Nephron progenitor cell (in vitro differentiated cells): Measurements from ENCODE around the gene TBCD.
A peak's percentile ranks its signal among the peaks of the same experiment; 100 is the strongest.

Experiments
- DNase-seq: peaks from one replicate; pipeline ENCODE4 v3.0.0; 2021
- H3K27ac Mint-ChIP-seq: 2 replicates; pipeline ENCODE4 v1.8.0; 2021; ENCODE audit warnings: mild to moderate bottlenecking, moderate library complexity, mixed read lengths
- H3K27me3 Mint-ChIP-seq: 2 replicates; pipeline ENCODE4 v1.8.0; 2021; ENCODE audit warnings: mild to moderate bottlenecking, low read depth, mixed read lengths; ENCODE audit not compliant: poor library complexity
- H3K36me3 Mint-ChIP-seq: 2 replicates; pipeline ENCODE4 v1.8.0; 2021; ENCODE audit warnings: low read depth, mixed read lengths
- H3K4me1 Mint-ChIP-seq: 2 replicates; pipeline ENCODE4 v1.8.0; 2021; ENCODE audit warnings: mixed read lengths
- H3K4me3 Mint-ChIP-seq: 2 replicates; pipeline ENCODE4 v1.8.0; 2021; ENCODE audit warnings: mild to moderate bottlenecking, moderate library complexity, mixed read lengths
- H3K9me3 Mint-ChIP-seq: 2 replicates; pipeline ENCODE4 v1.8.0; 2021; ENCODE audit warnings: mild to moderate bottlenecking, moderate library complexity, mixed read lengths
- TF ChIP-seq, protein P1 (sequence below): fragments of 200-600 bp; sonication (generic); IDR thresholded peaks from 2 replicates; pipeline ENCODE4 v1.5.0; 2021; ENCODE audit warnings: antibody characterized with exemption

TBCD gene

DNA sequence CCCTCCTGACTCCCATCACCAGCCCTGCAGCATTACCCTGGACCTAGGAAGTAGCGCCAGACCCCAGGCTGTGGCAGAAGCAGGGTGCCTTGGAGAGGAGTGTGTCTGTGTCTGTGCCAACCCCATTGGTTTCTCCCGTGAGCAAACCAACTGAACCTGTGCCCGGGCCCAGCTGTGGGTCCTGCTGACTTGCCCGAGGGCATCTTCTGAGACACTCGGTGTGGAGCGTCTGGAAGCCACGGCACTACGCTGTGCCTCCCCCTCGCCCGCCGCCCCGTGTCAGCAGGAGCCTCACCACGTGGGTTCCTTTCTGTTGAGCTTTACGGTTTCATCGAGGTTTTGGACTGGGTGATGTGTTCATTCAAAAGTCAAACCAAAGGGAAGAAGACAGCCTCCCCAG, 60.2 kb downstream of the TBCD start:
- Mint-ChIP-seq H3K27ac (no peak overlapping the region), H3K4me1 (peaks cover 11% of the 10 kb centered on the region), H3K36me3 (peaks cover 53% of the 10 kb centered on the region), H3K27me3 (no peaks in the 10 kb centered on the region), H3K4me3 (no peak overlapping the region), H3K9me3 (peaks cover 5% of the 10 kb centered on the region)
- TF ChIP-seq, protein P1, sequence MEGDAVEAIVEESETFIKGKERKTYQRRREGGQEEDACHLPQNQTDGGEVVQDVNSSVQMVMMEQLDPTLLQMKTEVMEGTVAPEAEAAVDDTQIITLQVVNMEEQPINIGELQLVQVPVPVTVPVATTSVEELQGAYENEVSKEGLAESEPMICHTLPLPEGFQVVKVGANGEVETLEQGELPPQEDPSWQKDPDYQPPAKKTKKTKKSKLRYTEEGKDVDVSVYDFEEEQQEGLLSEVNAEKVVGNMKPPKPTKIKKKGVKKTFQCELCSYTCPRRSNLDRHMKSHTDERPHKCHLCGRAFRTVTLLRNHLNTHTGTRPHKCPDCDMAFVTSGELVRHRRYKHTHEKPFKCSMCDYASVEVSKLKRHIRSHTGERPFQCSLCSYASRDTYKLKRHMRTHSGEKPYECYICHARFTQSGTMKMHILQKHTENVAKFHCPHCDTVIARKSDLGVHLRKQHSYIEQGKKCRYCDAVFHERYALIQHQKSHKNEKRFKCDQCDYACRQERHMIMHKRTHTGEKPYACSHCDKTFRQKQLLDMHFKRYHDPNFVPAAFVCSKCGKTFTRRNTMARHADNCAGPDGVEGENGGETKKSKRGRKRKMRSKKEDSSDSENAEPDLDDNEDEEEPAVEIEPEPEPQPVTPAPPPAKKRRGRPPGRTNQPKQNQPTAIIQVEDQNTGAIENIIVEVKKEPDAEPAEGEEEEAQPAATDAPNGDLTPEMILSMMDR, result no peak
- no peak for DNase-seq

DNA sequence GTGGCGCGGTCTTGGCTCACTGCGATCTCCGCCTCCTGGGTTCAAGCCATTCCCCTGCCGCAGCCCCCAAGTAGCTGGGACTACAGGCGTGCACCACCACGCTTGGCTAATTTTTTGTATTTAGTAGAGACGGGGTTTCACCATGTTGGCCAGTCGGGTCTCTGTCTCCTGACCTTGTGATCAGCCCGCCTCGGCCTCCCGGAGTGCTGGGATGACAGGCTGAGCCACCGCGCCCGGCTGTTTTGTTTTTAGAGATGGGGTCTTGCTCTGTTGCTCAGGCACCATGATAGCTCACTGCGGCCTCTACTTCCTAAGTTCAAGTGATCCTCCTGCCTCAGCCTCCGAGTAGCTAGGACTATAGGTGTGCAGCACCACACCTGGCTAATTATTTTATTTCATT, 60.7 kb downstream of the TBCD start:
- Mint-ChIP-seq H3K9me3 (peaks cover 8% of the 10 kb centered on the region), H3K27me3 (no peaks in the 10 kb centered on the region), H3K4me1 (peaks cover 11% of the 10 kb centered on the region), H3K27ac (no peak overlapping the region), H3K4me3 (no peak overlapping the region), H3K36me3 (peaks cover 59% of the 10 kb centered on the region)
- DNase-seq, result no peak
- TF ChIP-seq, protein P1, result no peak

DNA sequence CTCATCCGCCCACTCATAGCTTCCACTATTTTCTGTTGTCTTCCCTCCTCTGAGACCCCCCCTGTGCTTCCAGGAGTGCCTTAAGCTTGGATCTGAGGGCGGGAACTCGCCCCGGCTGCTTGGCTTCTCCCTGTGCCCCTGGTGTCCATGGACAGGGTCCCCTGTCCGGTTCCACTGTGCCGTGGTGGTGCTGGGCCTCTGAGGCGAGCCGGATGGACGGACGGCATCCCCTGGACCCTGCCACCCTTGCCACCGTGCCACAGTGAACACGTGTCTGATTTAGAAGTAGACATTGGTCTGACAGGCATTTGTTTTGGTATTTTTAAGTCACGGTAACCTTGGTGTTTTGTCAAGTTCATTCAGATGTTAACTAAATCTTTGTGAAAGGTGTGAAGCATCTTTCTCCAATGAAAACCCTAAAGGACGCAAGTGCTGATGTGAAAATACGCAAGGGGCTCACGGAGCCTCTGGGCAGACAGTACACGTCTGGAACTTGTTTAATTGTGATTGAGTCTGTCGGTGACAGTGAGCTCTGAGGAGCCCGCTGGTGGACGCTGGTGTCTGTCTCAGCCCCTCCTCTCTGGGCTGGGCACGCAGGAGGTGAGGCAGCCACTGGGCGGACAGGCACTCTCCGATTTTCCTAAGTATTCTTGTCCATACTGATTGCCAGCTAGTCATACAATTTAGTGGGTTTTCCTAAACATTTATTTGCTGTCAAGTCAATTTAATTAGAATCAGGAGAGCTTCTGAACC, 61.6 kb downstream of the TBCD start:
- Mint-ChIP-seq H3K27me3 (no peaks in the 10 kb centered on the region), H3K4me3 (no peak overlapping the region), H3K9me3 (peaks cover 17% of the 10 kb centered on the region), H3K27ac (peak overlapping the region; percentile 63), H3K4me1 (peaks cover 11% of the 10 kb centered on the region), H3K36me3 (peaks cover 68% of the 10 kb centered on the region)
- no peak for DNase-seq
- TF ChIP-seq, protein P1, result no peak

DNA sequence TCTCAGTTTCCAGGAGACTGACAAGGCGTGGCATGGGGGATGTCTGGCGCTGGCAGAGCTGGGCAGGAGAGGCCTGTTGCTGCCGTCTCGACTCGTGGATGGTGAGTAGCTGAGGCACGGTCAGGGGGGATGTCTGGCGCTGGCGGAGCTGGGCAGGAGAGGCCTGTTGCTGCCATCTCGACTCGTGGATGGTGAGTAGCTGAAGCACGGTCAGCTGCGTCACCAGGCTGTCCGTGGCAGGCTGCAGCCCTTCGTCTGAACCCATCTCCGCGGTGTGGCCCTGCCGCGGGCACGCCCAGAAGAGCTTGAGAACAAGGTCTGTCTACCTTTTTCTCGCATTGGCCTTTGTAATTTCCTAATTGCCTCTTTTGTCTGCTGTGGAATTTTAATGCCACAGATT, 63.0 kb downstream of the TBCD start:
- Mint-ChIP-seq H3K36me3 (peaks cover 77% of the 10 kb centered on the region), H3K9me3 (peaks cover 31% of the 10 kb centered on the region), H3K27ac (no peak overlapping the region), H3K4me3 (no peak overlapping the region), H3K27me3 (no peaks in the 10 kb centered on the region), H3K4me1 (peaks cover 11% of the 10 kb centered on the region)
- TF ChIP-seq, protein P1, result no peak
- DNase-seq, result no peak

DNA sequence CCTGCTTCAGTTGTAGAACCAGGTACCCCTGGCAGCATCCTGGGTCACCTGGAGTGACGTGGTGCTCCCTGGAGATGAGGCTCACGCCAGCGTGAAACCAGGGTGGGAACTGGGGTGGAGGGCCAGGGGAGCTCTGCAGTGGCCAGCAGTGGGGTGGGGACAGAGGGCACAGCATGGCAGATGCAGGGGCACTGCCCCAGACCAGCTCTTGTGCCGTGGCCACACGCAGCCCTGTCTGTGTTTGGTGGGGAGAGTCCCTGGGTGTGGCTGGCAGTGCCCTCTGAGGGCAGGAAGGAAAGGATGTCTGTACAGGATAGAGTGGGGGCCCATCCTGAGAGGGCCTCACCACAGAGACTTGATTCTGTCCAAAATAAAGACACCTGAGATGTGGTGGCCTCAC, 63.5 kb downstream of the TBCD start:
- Mint-ChIP-seq H3K4me1 (peaks cover 10% of the 10 kb centered on the region), H3K4me3 (no peak overlapping the region), H3K27me3 (no peaks in the 10 kb centered on the region), H3K36me3 (peaks cover 80% of the 10 kb centered on the region), H3K27ac (no peak overlapping the region), H3K9me3 (peaks cover 36% of the 10 kb centered on the region)
- TF ChIP-seq, protein P1, result no peak
- DNase-seq, result no peak

DNA sequence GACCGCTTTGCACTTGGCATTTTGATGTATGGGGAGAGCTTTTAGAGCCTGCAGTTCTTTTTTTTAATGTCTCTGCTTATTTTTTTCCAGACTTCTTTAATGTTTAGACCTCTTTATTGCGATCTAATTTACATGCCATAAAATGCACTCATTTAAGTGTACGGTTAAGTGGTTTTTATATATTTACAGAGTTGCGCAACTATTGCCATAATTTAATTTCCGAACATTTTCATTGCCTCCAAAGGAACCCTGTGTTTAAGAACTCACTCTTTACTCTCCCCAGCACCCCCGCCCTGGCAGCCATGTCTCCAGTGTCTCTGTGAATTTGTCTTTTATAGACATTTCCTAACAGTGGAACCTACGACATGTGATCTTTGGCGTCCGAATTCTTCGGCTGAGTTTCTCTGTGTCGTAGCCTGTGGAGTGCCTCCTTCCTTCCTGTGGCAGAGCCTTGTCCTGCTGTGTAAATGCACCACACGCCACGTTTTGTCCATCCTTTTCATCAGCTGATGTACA, 64.0 kb downstream of the TBCD start:
- no peaks in the 10 kb centered on the region for H3K27me3 Mint-ChIP-seq
- no peak for DNase-seq
- peaks cover 81% of the 10 kb centered on the region for H3K36me3 Mint-ChIP-seq
- H3K9me3 Mint-ChIP-seq, result peaks cover 41% of the 10 kb centered on the region
- H3K4me1 Mint-ChIP-seq, result peaks cover 6% of the 10 kb centered on the region
- H3K27ac Mint-ChIP-seq, result peak overlapping the region; percentile 92
- TF ChIP-seq, protein P1, result no peak
- no peak overlapping the region for H3K4me3 Mint-ChIP-seq
